GM18861 (cell line): ENCODE results near the gene TMEM39A.
A peak's percentile ranks its signal among the peaks of the same experiment; 100 is the strongest.

Source experiments
- ATAC-seq: cut with Tn5 transposase; IDR thresholded peaks from one replicate; pipeline ENCODE4 v1.9.1; 2021; ENCODE audit not compliant: unreplicated experiment

Gene TMEM39A

GRCh38 chr3:119401503-119402440 is 61.6 kb downstream of the TMEM39A start:
- peak; percentile 40 for ATAC-seq

- ATAC-seq = peak; percentile 38
These were observed 62.3 kb downstream of the TMEM39A start for GRCh38 chr3:119401069-119401468.

DNA sequence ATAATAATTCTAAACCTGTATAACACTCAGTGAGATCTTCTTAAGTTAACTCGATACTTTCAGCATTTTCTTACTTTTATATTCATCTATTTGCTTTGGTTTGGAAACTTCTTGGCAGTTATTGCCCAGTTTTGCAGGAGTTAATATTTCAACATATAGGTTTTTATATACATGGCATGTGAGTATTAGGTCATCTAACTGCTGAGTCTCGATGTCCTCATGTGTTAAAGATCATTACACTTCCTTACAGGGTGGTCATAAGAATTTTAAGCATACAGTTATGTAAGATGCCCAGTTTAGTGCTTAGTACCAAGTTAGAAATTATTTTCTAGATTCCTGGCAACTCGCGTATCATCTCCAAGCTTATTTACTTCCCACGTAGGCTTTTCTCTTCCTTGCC is 62.9 kb downstream of the TMEM39A start:
- no peak for ATAC-seq

DNA sequence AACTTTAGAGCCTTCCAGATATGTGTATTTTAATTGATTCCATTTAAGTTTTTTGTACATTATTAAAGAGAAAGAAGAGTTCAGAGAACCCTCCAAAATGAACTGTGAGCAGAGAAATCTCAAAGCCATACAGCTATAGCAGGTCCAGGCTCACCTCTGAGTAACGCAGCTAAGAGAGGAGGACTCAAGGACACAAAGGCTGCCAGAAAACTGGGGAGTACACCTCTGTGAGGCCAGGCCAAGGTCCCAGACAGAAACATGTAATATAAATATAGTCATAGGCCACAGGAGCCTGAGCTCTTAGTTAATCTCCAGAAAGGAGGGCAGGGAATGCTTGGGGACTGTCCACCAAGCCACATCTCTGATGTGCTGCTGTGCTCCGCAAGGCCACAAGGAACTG is 66.5 kb downstream of the TMEM39A start:
- ATAC-seq = no peak

DNA sequence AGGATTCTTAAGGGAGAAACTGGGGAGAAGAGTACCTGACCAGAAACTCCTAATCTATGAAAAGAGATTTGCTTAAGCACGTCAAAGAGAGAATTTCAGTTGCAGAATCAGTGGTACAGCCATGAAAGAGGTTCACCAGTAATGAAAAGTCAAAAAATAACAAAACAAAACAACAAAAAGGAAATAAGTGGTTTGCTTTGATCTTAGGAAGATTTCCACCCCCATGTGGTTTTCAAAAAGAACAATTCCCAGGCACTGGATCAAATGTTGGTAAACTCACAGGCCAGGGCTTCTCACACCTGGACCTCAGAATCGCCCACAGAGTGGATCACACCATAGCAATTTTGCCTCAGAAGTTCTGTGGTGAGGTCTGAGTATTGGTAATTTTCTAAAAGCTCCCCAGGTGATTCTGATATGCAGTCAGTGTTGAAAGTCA is 67.5 kb downstream of the TMEM39A start:
- peak; percentile 42 for ATAC-seq

GRCh38 chr3:119388577-119388976 is 74.8 kb downstream of the TMEM39A start:
- ATAC-seq = no peak

GRCh38 chr3:119382134-119382533 is 81.3 kb downstream of the TMEM39A start:
- no peak for ATAC-seq

- no peak for ATAC-seq
These were observed 82.7 kb downstream of the TMEM39A start for GRCh38 chr3:119380697-119381096.
